Gastroesophageal sphincter (tissue), 3 donors: Measurements from ENCODE around the gene SRGAP2.
"Not testable (repeated sequence)": the region's sequence is repeated elsewhere in the genome, so short reads cannot be mapped to it uniquely, and the experiment has no call there.

ENCODE experiments used
- EP300 ChIP-seq: sonication (generic); formaldehyde crosslinking; IDR thresholded peaks from one replicate; pipeline ENCODE4 v1.6.1; 2017; ENCODE audit warnings: antibody characterized with exemption, mild to moderate bottlenecking
- POLR2A ChIP-seq, 2 donors: fragments of 450-650 bp; IDR thresholded peaks; one replicate each; pipeline ENCODE4 v1.6.1; 2017; ENCODE audit warnings: antibody characterized with exemption in 2 of 2, mild to moderate bottlenecking in 2 of 2, moderate library complexity in 1 of 2
- POLR2AphosphoS5 ChIP-seq: sonication (generic); formaldehyde crosslinking; IDR thresholded peaks from one replicate; pipeline ENCODE4 v1.6.1; 2017; ENCODE audit warnings: antibody characterized with exemption
- TF ChIP-seq, protein P1 (sequence below), 4 experiments: fragments of 200-600 bp in 2 of 4; fragments of 450-650 bp in 2 of 4; sonication (generic) in 1 of 4; IDR thresholded peaks; one replicate each; pipeline ENCODE4 v1.5.1; 2017 to 2019; ENCODE audit warnings: antibody characterized with exemption in 4 of 4, mild to moderate bottlenecking in 2 of 4, moderate library complexity in 2 of 4

DNA sequence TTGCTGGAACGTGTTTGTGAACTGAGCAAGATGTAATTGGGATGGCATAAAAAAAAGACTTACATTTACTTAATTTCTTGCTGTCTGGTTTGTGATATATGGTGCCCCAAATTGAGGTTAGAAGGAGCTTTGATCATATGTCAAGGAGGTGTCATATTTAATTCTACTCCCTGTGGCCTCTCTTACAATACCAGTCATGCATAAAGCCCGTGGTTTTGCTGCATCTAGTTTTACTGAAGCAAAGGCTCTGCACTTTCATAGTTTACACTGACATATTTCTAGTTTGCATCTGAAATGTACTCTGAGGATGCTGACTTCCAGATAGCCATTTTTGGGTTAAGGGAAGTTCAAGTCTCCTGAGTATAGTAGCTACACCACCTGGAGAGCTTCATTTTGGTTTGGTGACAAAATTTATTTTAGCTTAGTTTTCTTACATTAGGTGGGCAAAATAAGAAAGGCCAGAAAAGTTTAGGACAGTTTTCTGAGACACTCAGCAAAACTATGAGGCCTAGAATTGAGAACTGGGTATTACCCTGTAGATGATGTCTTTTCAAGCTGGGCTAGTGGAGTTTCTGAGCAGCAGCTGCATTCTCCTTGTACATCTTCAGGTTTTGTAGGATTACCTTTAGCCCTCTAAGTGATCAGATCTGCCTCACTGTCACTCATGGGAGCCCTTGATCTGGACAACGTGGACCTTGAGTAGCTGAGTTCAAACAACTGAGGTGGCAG is 47.8 kb downstream of the SRGAP2 start:
- not testable (repeated sequence) for TF ChIP-seq POLR2A (IDR thresholded peaks at IDR 0.05); EP300; POLR2AphosphoS5
- TF ChIP-seq, protein P1, sequence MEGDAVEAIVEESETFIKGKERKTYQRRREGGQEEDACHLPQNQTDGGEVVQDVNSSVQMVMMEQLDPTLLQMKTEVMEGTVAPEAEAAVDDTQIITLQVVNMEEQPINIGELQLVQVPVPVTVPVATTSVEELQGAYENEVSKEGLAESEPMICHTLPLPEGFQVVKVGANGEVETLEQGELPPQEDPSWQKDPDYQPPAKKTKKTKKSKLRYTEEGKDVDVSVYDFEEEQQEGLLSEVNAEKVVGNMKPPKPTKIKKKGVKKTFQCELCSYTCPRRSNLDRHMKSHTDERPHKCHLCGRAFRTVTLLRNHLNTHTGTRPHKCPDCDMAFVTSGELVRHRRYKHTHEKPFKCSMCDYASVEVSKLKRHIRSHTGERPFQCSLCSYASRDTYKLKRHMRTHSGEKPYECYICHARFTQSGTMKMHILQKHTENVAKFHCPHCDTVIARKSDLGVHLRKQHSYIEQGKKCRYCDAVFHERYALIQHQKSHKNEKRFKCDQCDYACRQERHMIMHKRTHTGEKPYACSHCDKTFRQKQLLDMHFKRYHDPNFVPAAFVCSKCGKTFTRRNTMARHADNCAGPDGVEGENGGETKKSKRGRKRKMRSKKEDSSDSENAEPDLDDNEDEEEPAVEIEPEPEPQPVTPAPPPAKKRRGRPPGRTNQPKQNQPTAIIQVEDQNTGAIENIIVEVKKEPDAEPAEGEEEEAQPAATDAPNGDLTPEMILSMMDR (IDR thresholded peaks at IDR 0.05), result not testable (repeated sequence)
